Mesenchymal stem cell (in vitro differentiated cells and primary cell): ENCODE data around the gene FGFRL1.

Experiments
- DNase-seq: peaks from one replicate; pipeline ENCODE4 v3.0.0-alpha.2; 2013
- H2AFZ ChIP-seq: one replicate; pipeline ENCODE4 v1.6.1; 2013; ENCODE audit warnings: low read depth, mild to moderate bottlenecking, control low read depth, inconsistent platforms, low read length, moderate library complexity
- H2AK5ac ChIP-seq: 2 replicates; pipeline ENCODE4 v1.6.1; 2013; ENCODE audit warnings: low read length, moderate library complexity, mild to moderate bottlenecking, inconsistent platforms; ENCODE audit not compliant: severe bottlenecking
- H2BK120ac ChIP-seq: one replicate; pipeline ENCODE4 v1.6.1; 2013; ENCODE audit warnings: low read depth, mild to moderate bottlenecking, inconsistent platforms, low read length, moderate library complexity
- H2BK12ac ChIP-seq, 2 experiments: one replicate each; pipeline ENCODE4 v1.6.1; 2013; ENCODE audit warnings: inconsistent platforms in 2 of 2, low read length in 2 of 2, mild to moderate bottlenecking in 2 of 2, moderate library complexity in 2 of 2, control low read depth in 1 of 2
- H2BK15ac ChIP-seq: one replicate; pipeline ENCODE4 v1.6.1; 2013; ENCODE audit warnings: mild to moderate bottlenecking, low read depth, inconsistent platforms; ENCODE audit not compliant: poor library complexity, severe bottlenecking
- H2BK5ac ChIP-seq: 2 replicates; pipeline ENCODE4 v1.6.1; 2013; ENCODE audit warnings: low read depth, mild to moderate bottlenecking, low read length, control low read depth, inconsistent platforms; ENCODE audit not compliant: poor library complexity, severe bottlenecking
- H3K14ac ChIP-seq, 2 experiments: one replicate each; pipeline ENCODE4 v1.6.1; 2013; ENCODE audit warnings: inconsistent platforms in 2 of 2, low read length in 2 of 2, control low read depth in 1 of 2, mild to moderate bottlenecking in 1 of 2, moderate library complexity in 1 of 2
- H3K18ac ChIP-seq, 2 experiments: one replicate each; pipeline ENCODE4 v1.6.1; 2013; ENCODE audit warnings: inconsistent platforms in 2 of 2, low read length in 2 of 2, control low read depth in 1 of 2, low read depth in 1 of 2, mild to moderate bottlenecking in 1 of 2
- H3K23ac ChIP-seq, 2 experiments: one replicate each; pipeline ENCODE4 v1.6.1; 2013; ENCODE audit warnings: inconsistent platforms in 2 of 2, low read length in 2 of 2, mild to moderate bottlenecking in 2 of 2, moderate library complexity in 2 of 2, control low read depth in 1 of 2
- H3K27ac ChIP-seq: 2 replicates; pipeline ENCODE4 v1.5.1; 2013; ENCODE audit warnings: mild to moderate bottlenecking, moderate library complexity, low read length, control low read depth, inconsistent platforms; ENCODE audit not compliant: poor library complexity, severe bottlenecking
- H3K27me3 ChIP-seq, 2 experiments: 2 replicates each; pipeline versions ENCODE4 v1.6.1 to v1.7.0; 2013; ENCODE audit warnings: low read length in 2 of 2, mild to moderate bottlenecking in 2 of 2, moderate library complexity in 2 of 2, control low read depth in 1 of 2, inconsistent platforms in 1 of 2; ENCODE audit not compliant: control insufficient read depth in 1 of 2, insufficient read depth in 1 of 2
- H3K36me3 ChIP-seq, 2 experiments: 2 replicates each; pipeline versions ENCODE4 v1.6.1 to v1.7.0; 2013; ENCODE audit warnings: low read length in 2 of 2, control low read depth in 1 of 2, inconsistent platforms in 1 of 2, low read depth in 1 of 2, mild to moderate bottlenecking in 1 of 2; ENCODE audit not compliant: insufficient read depth in 2 of 2, control insufficient read depth in 1 of 2
- H3K4ac ChIP-seq, 2 experiments: one replicate each; pipeline ENCODE4 v1.6.1; 2013; ENCODE audit warnings: inconsistent platforms in 2 of 2, low read length in 2 of 2, mild to moderate bottlenecking in 2 of 2, moderate library complexity in 2 of 2, control low read depth in 1 of 2, low read depth in 1 of 2
- H3K4me1 ChIP-seq: 2 replicates; pipeline ENCODE4 v1.6.1; 2013; ENCODE audit warnings: low read depth, low read length, control low read depth; ENCODE audit not compliant: control insufficient read depth, insufficient read depth
- H3K4me2 ChIP-seq: 2 replicates; pipeline ENCODE4 v1.6.1; 2013; ENCODE audit warnings: low read length, mild to moderate bottlenecking, inconsistent platforms; ENCODE audit not compliant: poor library complexity, severe bottlenecking
- H3K4me3 ChIP-seq, 2 experiments: 2 replicates each; pipeline versions ENCODE4 v1.5.1 to v1.7.0; 2013; ENCODE audit warnings: low read length in 2 of 2, mild to moderate bottlenecking in 2 of 2, control low read depth in 1 of 2, low read depth in 1 of 2; ENCODE audit not compliant: insufficient read depth in 1 of 2
- H3K79me1 ChIP-seq: replicated peaks from 2 replicates; pipeline ENCODE4 v1.6.1; 2013; ENCODE audit warnings: mild to moderate bottlenecking, control low read depth, low read length, inconsistent platforms; ENCODE audit not compliant: poor library complexity, severe bottlenecking
- H3K9ac ChIP-seq: 2 replicates; pipeline ENCODE4 v1.7.0; 2013; ENCODE audit warnings: mild to moderate bottlenecking, low read length, moderate library complexity
- H3K9me3 ChIP-seq: 2 replicates; pipeline ENCODE4 v1.7.0; 2013; ENCODE audit warnings: mild to moderate bottlenecking, low read length; ENCODE audit not compliant: control insufficient read depth
- H4K8ac ChIP-seq: one replicate; pipeline ENCODE4 v1.6.1; 2013; ENCODE audit warnings: inconsistent platforms, mild to moderate bottlenecking, low read length, moderate library complexity
- H4K91ac ChIP-seq: one replicate; pipeline ENCODE4 v1.6.1; 2013; ENCODE audit warnings: mild to moderate bottlenecking, low read length, inconsistent platforms
- WGBS: methylation state at CpG from one replicate; pipeline ENCODE4 v1.1.7; 2013; ENCODE audit warnings: mixed read lengths; 5-methylcytosine and 5-hydroxymethylcytosine counted together

Gene FGFRL1

DNA sequence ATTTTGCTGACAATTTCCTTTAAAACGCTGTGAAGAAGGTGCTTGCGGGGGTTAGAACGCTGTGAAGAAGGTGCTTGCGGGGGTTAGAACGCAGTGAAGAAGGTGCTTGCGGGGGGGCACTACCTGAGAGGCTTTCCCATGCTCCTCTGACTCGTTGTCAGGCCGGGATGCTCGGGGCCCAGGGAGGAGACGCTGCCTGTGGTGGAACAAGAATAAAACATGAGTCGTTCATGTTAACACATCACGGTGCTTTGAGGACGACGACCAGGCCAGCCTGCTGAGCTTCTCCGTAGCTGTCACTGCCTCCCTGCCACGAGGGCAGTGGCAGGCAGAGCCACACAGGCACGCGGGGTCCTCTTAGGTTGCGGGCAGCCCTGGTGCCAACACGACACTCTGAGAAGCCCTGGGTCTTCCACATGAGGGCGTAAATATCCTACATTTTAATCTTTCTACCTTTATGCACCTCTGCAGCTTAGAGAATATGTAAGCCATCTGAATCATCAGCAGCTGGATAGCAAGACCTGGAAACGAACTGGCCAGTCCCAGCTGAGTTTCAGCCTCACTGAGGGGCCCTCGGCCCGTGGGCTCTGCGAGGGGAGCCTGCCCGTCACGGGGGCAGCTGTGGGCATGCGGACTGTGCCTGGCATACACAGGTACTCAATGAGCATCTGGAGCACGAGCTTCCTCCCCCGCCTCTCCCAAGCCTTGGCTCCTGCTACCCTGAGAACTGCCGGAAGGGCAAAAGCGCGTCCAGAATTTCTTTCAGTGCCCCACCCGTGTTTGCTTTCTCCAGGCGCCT, 47.0 kb downstream of the FGFRL1 start:
- H3K4me1 ChIP-seq = peaks cover 6% of the 10 kb centered on the region
- no peak for DNase-seq
- H3K23ac ChIP-seq = no peak overlapping the region
- no peak overlapping the region for H3K9ac ChIP-seq
- H4K8ac ChIP-seq = peak overlapping the region; percentile 19
- H4K91ac ChIP-seq = no peak overlapping the region
- H2BK120ac ChIP-seq = no peak overlapping the region
- WGBS = 71% methylated on average over 35 of the region's 35 CpGs
- no peaks in the 10 kb centered on the region for H3K79me1 ChIP-seq
- H2AFZ ChIP-seq = no peak overlapping the region
- H3K9me3 ChIP-seq = no peaks in the 10 kb centered on the region
- H2AK5ac ChIP-seq = no peak overlapping the region
- H3K27ac ChIP-seq = no peak overlapping the region
- H3K36me3 ChIP-seq = no peaks in the 10 kb centered on the region
- no peak overlapping the region for H3K4me2 ChIP-seq
- no peak overlapping the region for H2BK15ac ChIP-seq
- H2BK12ac ChIP-seq = no peak overlapping the region
- H3K27me3 ChIP-seq = peaks cover 46% of the 10 kb centered on the region in 2 experiments
- H2BK5ac ChIP-seq = no peak overlapping the region
- no peak overlapping the region for H3K14ac ChIP-seq
- no peak overlapping the region for H3K4me3 ChIP-seq
- no peak overlapping the region for H3K4ac ChIP-seq
- H3K18ac ChIP-seq = peak overlapping the region in 1 of 2 experiments; percentile 4

DNA sequence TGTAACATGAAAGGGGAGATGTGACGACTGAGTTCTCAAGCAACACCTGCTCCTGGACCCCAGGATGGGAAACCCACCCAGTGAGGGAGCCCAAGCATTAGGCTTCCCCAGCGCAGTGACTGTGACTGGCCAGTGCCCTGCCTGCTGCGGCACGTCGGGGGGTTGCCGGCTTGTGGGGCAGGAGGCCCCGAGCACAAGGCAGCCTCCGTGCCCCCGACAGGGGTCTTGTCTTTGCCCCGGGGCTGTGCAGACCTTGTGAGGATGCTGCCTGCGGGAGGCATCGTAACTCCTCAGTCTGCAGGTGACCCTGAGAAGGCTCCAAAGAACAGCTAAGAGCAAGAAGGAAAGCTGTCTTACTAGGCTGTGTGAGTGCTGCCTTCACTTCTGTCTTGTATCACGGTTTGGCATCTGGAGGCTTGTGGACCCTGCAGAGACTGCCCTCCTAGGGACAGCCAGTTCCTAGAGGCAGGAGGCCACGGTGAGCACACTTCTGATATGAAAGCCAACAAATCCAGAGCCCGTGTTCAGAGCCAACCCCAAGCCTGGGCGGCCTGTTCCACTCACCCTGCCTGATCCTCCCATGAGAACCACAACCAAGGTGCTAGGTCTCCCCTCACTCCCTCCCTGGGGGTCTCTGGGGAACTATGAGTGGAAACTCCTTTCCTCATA, 47.7 kb downstream of the FGFRL1 start:
- H2AK5ac ChIP-seq = no peak overlapping the region
- no peak overlapping the region for H4K91ac ChIP-seq
- 74% methylated on average over 16 of the region's 16 CpGs for WGBS
- H2BK12ac ChIP-seq = no peak overlapping the region
- no peak overlapping the region for H3K18ac ChIP-seq
- no peak overlapping the region for H4K8ac ChIP-seq
- no peak overlapping the region for H3K4ac ChIP-seq
- no peak overlapping the region for H3K27ac ChIP-seq
- no peak for DNase-seq
- no peaks in the 10 kb centered on the region for H3K36me3 ChIP-seq
- H2BK5ac ChIP-seq = no peak overlapping the region
- H2BK15ac ChIP-seq = no peak overlapping the region
- no peak overlapping the region for H3K4me3 ChIP-seq
- H3K4me1 ChIP-seq = peaks cover 6% of the 10 kb centered on the region
- no peak overlapping the region for H3K23ac ChIP-seq
- H2AFZ ChIP-seq = no peak overlapping the region
- peaks cover 41 to 50% of the 10 kb centered on the region in 2 experiments for H3K27me3 ChIP-seq
- H3K4me2 ChIP-seq = no peak overlapping the region
- no peaks in the 10 kb centered on the region for H3K9me3 ChIP-seq
- no peak overlapping the region for H3K9ac ChIP-seq
- no peak overlapping the region for H2BK120ac ChIP-seq
- H3K14ac ChIP-seq = no peak overlapping the region
- H3K79me1 ChIP-seq = no peaks in the 10 kb centered on the region

DNA sequence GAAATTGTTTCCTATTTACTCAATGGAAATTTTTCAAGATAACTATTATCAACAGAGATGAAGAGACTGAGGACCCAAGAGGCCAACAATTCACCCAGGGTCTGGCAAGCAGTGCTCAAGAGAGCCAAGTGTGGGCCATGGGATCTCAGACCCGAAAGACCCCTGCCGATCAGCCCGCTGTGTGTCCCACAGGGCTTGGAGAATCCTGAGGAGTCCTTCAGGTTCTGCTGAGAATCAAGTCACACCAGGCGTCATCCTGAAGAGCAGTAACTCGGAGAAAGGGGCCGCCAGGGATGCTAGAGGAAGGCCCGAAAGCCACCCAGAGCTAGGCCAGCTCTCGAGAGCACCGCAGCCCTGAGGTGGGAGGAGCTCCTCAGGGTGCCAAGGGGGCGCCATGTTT, 48.7 kb downstream of the FGFRL1 start:
- no peak overlapping the region for H2BK120ac ChIP-seq
- no peaks in the 10 kb centered on the region for H3K36me3 ChIP-seq
- DNase-seq = no peak
- peaks cover 47 to 60% of the 10 kb centered on the region in 2 experiments for H3K27me3 ChIP-seq
- no peak overlapping the region for H3K4me3 ChIP-seq
- WGBS = 65% methylated on average over 10 of the region's 10 CpGs
- H3K18ac ChIP-seq = no peak overlapping the region
- H4K91ac ChIP-seq = no peak overlapping the region
- H2BK5ac ChIP-seq = no peak overlapping the region
- H2BK15ac ChIP-seq = no peak overlapping the region
- H3K14ac ChIP-seq = no peak overlapping the region
- H3K4ac ChIP-seq = no peak overlapping the region
- H3K4me1 ChIP-seq = peaks cover 6% of the 10 kb centered on the region
- no peak overlapping the region for H3K9ac ChIP-seq
- no peak overlapping the region for H3K27ac ChIP-seq
- no peak overlapping the region for H3K4me2 ChIP-seq
- H3K9me3 ChIP-seq = no peaks in the 10 kb centered on the region
- H2AFZ ChIP-seq = no peak overlapping the region
- no peaks in the 10 kb centered on the region for H3K79me1 ChIP-seq
- no peak overlapping the region for H2AK5ac ChIP-seq
- no peak overlapping the region for H2BK12ac ChIP-seq
- no peak overlapping the region for H4K8ac ChIP-seq
- no peak overlapping the region for H3K23ac ChIP-seq

DNA sequence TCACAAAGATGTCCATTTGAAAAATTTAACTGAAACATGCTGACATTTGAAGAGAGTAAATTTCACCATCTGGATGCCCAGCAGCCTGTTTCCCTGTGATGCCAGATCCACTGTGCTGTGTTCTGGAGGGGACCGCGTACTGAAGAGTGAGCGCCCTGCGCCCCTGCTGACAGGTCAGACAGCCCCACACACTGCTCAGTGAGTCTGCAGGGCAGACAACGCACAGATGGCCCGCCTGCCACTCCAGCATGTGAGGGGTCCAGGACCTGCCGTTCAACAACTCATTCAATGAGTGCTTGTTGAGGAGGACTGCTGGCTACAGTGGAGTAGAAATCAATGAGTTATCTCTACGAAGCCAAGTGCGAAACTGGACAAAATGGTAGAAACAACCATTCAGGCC, 49.2 kb downstream of the FGFRL1 start:
- Histone ChIP-seq H4K8ac (no peak overlapping the region), H2AFZ (no peak overlapping the region), H3K4ac (no peak overlapping the region), H3K14ac (no peak overlapping the region), H3K23ac (no peak overlapping the region), H3K9me3 (no peaks in the 10 kb centered on the region), H3K79me1 (no peaks in the 10 kb centered on the region), H3K36me3 (no peaks in the 10 kb centered on the region), H3K18ac (no peak overlapping the region), H2AK5ac (no peak overlapping the region), H3K4me1 (peaks cover 6% of the 10 kb centered on the region), H3K27ac (no peak overlapping the region), H2BK15ac (no peak overlapping the region), H3K4me3 (no peak overlapping the region), H2BK12ac (no peak overlapping the region), H3K27me3 (peaks cover 42 to 64% of the 10 kb centered on the region in 2 experiments), H2BK120ac (no peak overlapping the region), H3K9ac (no peak overlapping the region), H3K4me2 (no peak overlapping the region), H4K91ac (no peak overlapping the region), H2BK5ac (no peak overlapping the region)
- WGBS = 91% methylated on average over 9 of the region's 9 CpGs
- DNase-seq = no peak
